IMR-90 (cell line): ENCODE data around the gene TADA1. TPM values are rescaled to one million over a fixed set of nuclear protein-coding genes. Genes with fewer than 3 reads are reported as not detected.

ENCODE experiments used
- ATAC-seq: fragments of 200-7000 bp; cut with Tn5 transposase; 2 replicates; pipeline ENCODE4 v1.9.1; 2020; ENCODE audit warnings: low read depth, mild to moderate bottlenecking, moderate library complexity
- BruUV-seq: library from RNA; stranded (reverse); fragments of 400-500 nt; replicated peaks from 2 replicates; lab custom pipeline; 2021; lab: Mats Ljungman, UMichigan
- CTCF ChIA-PET: fragments of 300-600 bp; formaldehyde crosslinking; extraction: SDS; loops from one replicate; lab custom pipeline; 2021; ENCODE audit warnings: antibody characterized with exemption; lab: Yijun Ruan, JAX
- POLR2A ChIA-PET: fragments of 300-600 bp; sonication (Branson Sonifier 250); formaldehyde crosslinking; loops from one replicate; lab custom pipeline; 2022; ENCODE audit warnings: antibody characterized with exemption; ENCODE audit not compliant: unreplicated experiment; lab: Charles Lee
- DNase-seq: peaks from one replicate; pipeline ENCODE4 v3.0.0; 2013
- H2AFZ ChIP-seq: replicated peaks from 2 replicates; pipeline ENCODE3; 2013; ENCODE audit warnings: low read length, mild to moderate bottlenecking; ENCODE audit not compliant: poor library complexity
- H2AK5ac ChIP-seq: 2 replicates; pipeline ENCODE4 v1.6.1; 2013; ENCODE audit warnings: low read depth, low read length, inconsistent platforms
- H2AK9ac ChIP-seq: replicated peaks from 2 replicates; pipeline ENCODE3; 2013; ENCODE audit warnings: mild to moderate bottlenecking, low read depth, low read length, moderate library complexity; ENCODE audit not compliant: poor library complexity
- H2BK120ac ChIP-seq: 2 replicates; pipeline ENCODE4 v1.6.1; 2013; ENCODE audit warnings: low read depth, low read length, inconsistent platforms
- H2BK15ac ChIP-seq: 3 replicates; pipeline ENCODE4 v1.6.1; 2013; ENCODE audit warnings: low read depth, low read length, inconsistent platforms
- H2BK20ac ChIP-seq: 2 replicates; pipeline ENCODE4 v1.6.1; 2013; ENCODE audit warnings: low read depth, mild to moderate bottlenecking, inconsistent platforms, low read length, moderate library complexity
- H2BK5ac ChIP-seq: 2 replicates; pipeline ENCODE4 v1.6.1; 2013; ENCODE audit warnings: mild to moderate bottlenecking, low read depth, low read length, inconsistent platforms; ENCODE audit not compliant: poor library complexity, severe bottlenecking
- H3K14ac ChIP-seq: replicated peaks from 2 replicates; pipeline ENCODE4 v1.6.1; 2013; ENCODE audit warnings: low read depth, low read length, inconsistent platforms
- H3K18ac ChIP-seq: 2 replicates; pipeline ENCODE4 v1.6.1; 2013; ENCODE audit warnings: low read depth, low read length, control low read depth
- H3K23ac ChIP-seq: 2 replicates; pipeline ENCODE4 v1.6.1; 2013; ENCODE audit warnings: low read depth, low read length, inconsistent platforms
- H3K27ac ChIP-seq: 2 replicates; pipeline ENCODE4 v1.5.1; 2013; ENCODE audit warnings: mild to moderate bottlenecking, control low read depth, low read length; ENCODE audit not compliant: insufficient read depth
- H3K27me3 ChIP-seq: 2 replicates; pipeline ENCODE4 v1.6.1; 2013; ENCODE audit warnings: low read length; ENCODE audit not compliant: control insufficient read depth, insufficient read depth
- H3K36me3 ChIP-seq: 2 replicates; pipeline ENCODE4 v1.6.1; 2013; ENCODE audit warnings: low read length, mixed read lengths; ENCODE audit not compliant: control insufficient read depth, insufficient read depth
- H3K4ac ChIP-seq: 2 replicates; pipeline ENCODE4 v1.6.1; 2013; ENCODE audit warnings: low read depth, low read length, inconsistent platforms
- H3K4me1 ChIP-seq: 2 replicates; pipeline ENCODE4 v1.6.1; 2013; ENCODE audit warnings: low read length, mixed read lengths; ENCODE audit not compliant: control insufficient read depth, insufficient read depth
- H3K4me2 ChIP-seq: 2 replicates; pipeline ENCODE4 v1.6.1; 2013; ENCODE audit warnings: low read depth, mild to moderate bottlenecking, control low read depth, low read length, moderate library complexity
- H3K4me3 ChIP-seq: 2 replicates; pipeline ENCODE4 v1.5.1; 2013; ENCODE audit warnings: low read depth, mild to moderate bottlenecking, control low read depth, low read length, moderate library complexity; ENCODE audit not compliant: insufficient read depth
- H3K56ac ChIP-seq: 2 replicates; pipeline ENCODE4 v1.6.1; 2013; ENCODE audit warnings: low read length, inconsistent platforms; ENCODE audit not compliant: insufficient read depth; ENCODE audit errors: extremely low read depth
- H3K79me1 ChIP-seq, 2 experiments: 2 replicates each; pipeline ENCODE4 v1.6.1; 2013; ENCODE audit warnings: low read length in 2 of 2, inconsistent platforms in 1 of 2, low read depth in 1 of 2
- H3K9ac ChIP-seq: 2 replicates; pipeline ENCODE4 v1.6.1; 2013; ENCODE audit warnings: low read depth, low read length, control low read depth
- H3K9me1 ChIP-seq: 2 replicates; pipeline ENCODE4 v1.6.1; 2013; ENCODE audit warnings: low read length, inconsistent platforms; ENCODE audit not compliant: insufficient read depth
- H3K9me3 ChIP-seq: 2 replicates; pipeline ENCODE4 v1.6.1; 2013; ENCODE audit warnings: low read length; ENCODE audit not compliant: control insufficient read depth, insufficient read depth
- H4K20me1 ChIP-seq: 2 replicates; pipeline ENCODE4 v1.6.1; 2013; ENCODE audit warnings: low read length, inconsistent platforms; ENCODE audit not compliant: insufficient read depth
- H4K5ac ChIP-seq: 2 replicates; pipeline ENCODE4 v1.6.1; 2013; ENCODE audit warnings: mild to moderate bottlenecking, low read depth, low read length, control low read depth
- H4K8ac ChIP-seq, 2 experiments: 2 replicates each; pipeline ENCODE4 v1.6.1; 2013; ENCODE audit warnings: low read depth in 2 of 2, low read length in 2 of 2, control low read depth in 1 of 2, inconsistent platforms in 1 of 2
- H4K91ac ChIP-seq: 2 replicates; pipeline ENCODE4 v1.6.1; 2013; ENCODE audit warnings: low read depth, low read length, inconsistent platforms; ENCODE audit not compliant: insufficient read depth
- BHLHE40 ChIP-seq: fragments of 150-350 bp; IDR thresholded peaks from 2 replicates; pipeline ENCODE4 v1.6.1; 2016; ENCODE audit warnings: mild to moderate bottlenecking, low read depth, low read length
- CHD1 ChIP-seq: IDR thresholded peaks from 2 replicates; pipeline ENCODE4 v1.6.1; 2012; ENCODE audit warnings: low read depth, low read length, improper control_type of control experiment
- MAZ ChIP-seq: IDR thresholded peaks from 2 replicates; pipeline ENCODE4 v1.6.1; 2012; ENCODE audit warnings: low read depth, mild to moderate bottlenecking, low read length, improper control_type of control experiment, moderate library complexity, borderline replicate concordance
- MXI1 ChIP-seq: IDR thresholded peaks from 2 replicates; pipeline ENCODE4 v1.6.1; 2012; ENCODE audit warnings: low read depth, mild to moderate bottlenecking, low read length, moderate library complexity, borderline replicate concordance
- NFE2L2 ChIP-seq: fragments of 150-350 bp; IDR thresholded peaks from 2 replicates; pipeline ENCODE4 v1.6.1; 2016; ENCODE audit warnings: low read depth, mild to moderate bottlenecking, low read length
- POLR2A ChIP-seq: IDR thresholded peaks from 2 replicates; pipeline ENCODE4 v1.6.1; 2012; ENCODE audit warnings: mild to moderate bottlenecking, low read depth, low read length
- RCOR1 ChIP-seq: IDR thresholded peaks from 2 replicates; pipeline ENCODE4 v1.6.1; 2012; ENCODE audit warnings: mild to moderate bottlenecking, low read length, improper control_type of control experiment; ENCODE audit not compliant: insufficient replicate concordance
- SMC3 ChIP-seq: fragments of 150-350 bp; IDR thresholded peaks from 2 replicates; pipeline ENCODE4 v1.6.1; 2016; ENCODE audit warnings: low read depth, mild to moderate bottlenecking, antibody characterized with exemption, low read length, moderate library complexity
- WGBS, 2 experiments: methylation state at CpG; one replicate each; pipeline versions ENCODE4 v1.1.5 to v1.1.7; 2013; ENCODE audit warnings: missing lambda C conversion rate in 2 of 2; ENCODE audit not compliant: insufficient read length in 1 of 2; ENCODE audit errors: extremely low coverage in 2 of 2; 5-methylcytosine and 5-hydroxymethylcytosine counted together
- dilution Hi-C: fragments of 300-500 bp; cut with HindIII; formaldehyde crosslinking; loops from one replicate; pipeline ENCODE4 v1.14.3; 2018; ENCODE audit warnings: low sequenced_read_pairs; ENCODE audit not compliant: unreplicated experiment
- in situ Hi-C: fragments of 300-500 bp; cut with MboI; formaldehyde crosslinking; loops from 3 replicates; pipeline ENCODE4 v1.14.3; 2019; ENCODE audit warnings: low sequenced_read_pairs, inconsistent platforms, mixed read lengths
- intact Hi-C: fragments of 100-400 bp; cut with micrococcal nuclease; formaldehyde crosslinking; loops from 2 replicates; pipeline ENCODE4 v1.10.0; 2022
- polyA plus RNA-seq, 3 experiments: library from polyadenylated mRNA; depleted of rRNA; stranded (reverse); fragments of >200 nt; gene quantifications; 2 replicates each; pipeline ENCODE4 v1.2.3, GENCODE V29; 2012; ENCODE audit warnings: low replicate concordance in 1 of 3
- total RNA-seq: library from RNA; depleted of rRNA; stranded (reverse); fragments of >200 nt; gene quantifications from 2 replicates; pipeline ENCODE4 v1.2.3, GENCODE V29; 2012
- TF ChIP-seq, protein P1 (sequence below): conservative IDR thresholded peaks from 2 replicates; pipeline ENCODE4 v1.5.1; 2012; ENCODE audit warnings: mild to moderate bottlenecking, low read depth, low read length, improper control_type of control experiment
- TF ChIP-seq, protein P2 (sequence below): fragments of 150-350 bp; IDR thresholded peaks from 2 replicates; pipeline ENCODE4 v1.6.1; 2017; ENCODE audit warnings: mild to moderate bottlenecking, antibody characterized with exemption, low read length, low read depth

Gene TADA1
- total and polyA plus RNA-seq, 2 of the 4 experiments (the other 2 are of a cell fraction): 8.2 to 16.8 TPM

DNA sequence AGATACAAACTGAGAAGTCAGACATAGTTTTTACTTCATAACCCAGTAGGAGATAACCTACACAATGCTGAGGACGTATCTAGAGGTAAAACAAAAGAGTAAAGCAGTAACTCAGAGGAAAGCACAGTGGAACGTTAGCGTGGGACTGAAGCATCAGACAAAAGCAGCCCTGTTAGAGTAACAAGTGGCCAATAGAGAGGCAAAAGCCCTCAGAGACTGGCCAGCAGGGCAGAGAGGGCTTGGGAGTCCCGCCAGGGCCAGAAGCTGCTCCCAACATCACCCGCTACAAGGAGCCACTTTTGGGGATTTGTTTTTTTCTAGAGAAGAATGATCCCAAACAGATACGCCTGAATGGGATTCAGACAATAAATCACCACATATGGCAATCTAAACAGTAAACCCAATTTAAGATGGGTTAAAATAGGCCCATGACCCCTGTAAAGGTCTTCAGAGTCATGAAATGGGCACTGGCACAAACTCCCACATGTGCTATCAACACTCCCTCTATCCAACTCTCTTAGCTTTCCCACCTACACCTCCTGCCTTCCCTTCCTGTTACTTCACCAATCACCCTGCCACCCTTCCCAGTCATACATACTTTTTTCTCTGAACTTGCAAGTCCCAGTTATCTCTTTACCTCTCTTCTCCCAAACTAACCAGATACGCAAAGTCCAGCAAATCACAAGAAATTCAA is 17.2 kb downstream of the TADA1 start:
- CTCF ChIA-PET: no interaction called here
- BruUV-seq: no TSS peak

More for the DNA sequence above, 17.2 kb downstream of the TADA1 start:
- H2BK5ac ChIP-seq: no peak overlapping the region
- H3K79me1 ChIP-seq: peaks cover 0 to 5% of the 10 kb centered on the region in 2 experiments; a peak in 2 of 4 replicates
- no peak overlapping the region for H3K18ac ChIP-seq
- H3K4me1 ChIP-seq: no peaks in the 10 kb centered on the region
- no peak overlapping the region for H4K91ac ChIP-seq
- POLR2A ChIA-PET: no interaction called here
- intact Hi-C loops: no loop called here
- in situ Hi-C loops: no loop called here
- no peaks in the 10 kb centered on the region for H3K27me3 ChIP-seq
- H3K27ac ChIP-seq: no peak overlapping the region
- no peaks in the 10 kb centered on the region for H3K9me3 ChIP-seq
- TF ChIP-seq, protein P1, sequence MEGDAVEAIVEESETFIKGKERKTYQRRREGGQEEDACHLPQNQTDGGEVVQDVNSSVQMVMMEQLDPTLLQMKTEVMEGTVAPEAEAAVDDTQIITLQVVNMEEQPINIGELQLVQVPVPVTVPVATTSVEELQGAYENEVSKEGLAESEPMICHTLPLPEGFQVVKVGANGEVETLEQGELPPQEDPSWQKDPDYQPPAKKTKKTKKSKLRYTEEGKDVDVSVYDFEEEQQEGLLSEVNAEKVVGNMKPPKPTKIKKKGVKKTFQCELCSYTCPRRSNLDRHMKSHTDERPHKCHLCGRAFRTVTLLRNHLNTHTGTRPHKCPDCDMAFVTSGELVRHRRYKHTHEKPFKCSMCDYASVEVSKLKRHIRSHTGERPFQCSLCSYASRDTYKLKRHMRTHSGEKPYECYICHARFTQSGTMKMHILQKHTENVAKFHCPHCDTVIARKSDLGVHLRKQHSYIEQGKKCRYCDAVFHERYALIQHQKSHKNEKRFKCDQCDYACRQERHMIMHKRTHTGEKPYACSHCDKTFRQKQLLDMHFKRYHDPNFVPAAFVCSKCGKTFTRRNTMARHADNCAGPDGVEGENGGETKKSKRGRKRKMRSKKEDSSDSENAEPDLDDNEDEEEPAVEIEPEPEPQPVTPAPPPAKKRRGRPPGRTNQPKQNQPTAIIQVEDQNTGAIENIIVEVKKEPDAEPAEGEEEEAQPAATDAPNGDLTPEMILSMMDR: no peak
- TF ChIP-seq, protein P2, sequence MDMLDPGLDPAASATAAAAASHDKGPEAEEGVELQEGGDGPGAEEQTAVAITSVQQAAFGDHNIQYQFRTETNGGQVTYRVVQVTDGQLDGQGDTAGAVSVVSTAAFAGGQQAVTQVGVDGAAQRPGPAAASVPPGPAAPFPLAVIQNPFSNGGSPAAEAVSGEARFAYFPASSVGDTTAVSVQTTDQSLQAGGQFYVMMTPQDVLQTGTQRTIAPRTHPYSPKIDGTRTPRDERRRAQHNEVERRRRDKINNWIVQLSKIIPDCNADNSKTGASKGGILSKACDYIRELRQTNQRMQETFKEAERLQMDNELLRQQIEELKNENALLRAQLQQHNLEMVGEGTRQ: no peak
- TF ChIP-seq RCOR1 (no peak), MXI1 (no peak), POLR2A (no peak), NFE2L2 (no peak), MAZ (no peak), CHD1 (no peak), SMC3 (no peak), BHLHE40 (no peak)
- H2AK9ac ChIP-seq: no peak overlapping the region
- no peak overlapping the region for H3K4me2 ChIP-seq
- no peak overlapping the region for H2AFZ ChIP-seq
- ATAC-seq (no peak), DNase-seq (no peak)
- H4K20me1 ChIP-seq: no peaks in the 10 kb centered on the region
- H2AK5ac ChIP-seq: no peak overlapping the region
- no peak overlapping the region for H3K14ac ChIP-seq
- peaks cover 2% of the 10 kb centered on the region; the same call in 1 of the 2 replicates for H3K9me1 ChIP-seq
- H4K8ac ChIP-seq: no peak overlapping the region
- peaks cover 26% of the 10 kb centered on the region for H3K36me3 ChIP-seq
- no peak overlapping the region for H3K4me3 ChIP-seq
- no peak overlapping the region for H2BK15ac ChIP-seq
- H2BK20ac ChIP-seq: no peak overlapping the region
- no peak overlapping the region for H4K5ac ChIP-seq
- no peak overlapping the region for H3K56ac ChIP-seq
- dilution Hi-C loops: no loop called here
- H3K23ac ChIP-seq: no peak overlapping the region
- H2BK120ac ChIP-seq: no peak overlapping the region
- WGBS, 2 experiments: no CpG with 5 or more reads among the region's 7 CpGs
- H3K9ac ChIP-seq: no peak overlapping the region
- H3K4ac ChIP-seq: no peak overlapping the region
